ENCODE data around the gene PLD2.
"Not testable (repeated sequence)": the region's sequence is repeated elsewhere in the genome, so short reads cannot be mapped to it uniquely, and the experiment has no call there.

PLD2 gene

DNA sequence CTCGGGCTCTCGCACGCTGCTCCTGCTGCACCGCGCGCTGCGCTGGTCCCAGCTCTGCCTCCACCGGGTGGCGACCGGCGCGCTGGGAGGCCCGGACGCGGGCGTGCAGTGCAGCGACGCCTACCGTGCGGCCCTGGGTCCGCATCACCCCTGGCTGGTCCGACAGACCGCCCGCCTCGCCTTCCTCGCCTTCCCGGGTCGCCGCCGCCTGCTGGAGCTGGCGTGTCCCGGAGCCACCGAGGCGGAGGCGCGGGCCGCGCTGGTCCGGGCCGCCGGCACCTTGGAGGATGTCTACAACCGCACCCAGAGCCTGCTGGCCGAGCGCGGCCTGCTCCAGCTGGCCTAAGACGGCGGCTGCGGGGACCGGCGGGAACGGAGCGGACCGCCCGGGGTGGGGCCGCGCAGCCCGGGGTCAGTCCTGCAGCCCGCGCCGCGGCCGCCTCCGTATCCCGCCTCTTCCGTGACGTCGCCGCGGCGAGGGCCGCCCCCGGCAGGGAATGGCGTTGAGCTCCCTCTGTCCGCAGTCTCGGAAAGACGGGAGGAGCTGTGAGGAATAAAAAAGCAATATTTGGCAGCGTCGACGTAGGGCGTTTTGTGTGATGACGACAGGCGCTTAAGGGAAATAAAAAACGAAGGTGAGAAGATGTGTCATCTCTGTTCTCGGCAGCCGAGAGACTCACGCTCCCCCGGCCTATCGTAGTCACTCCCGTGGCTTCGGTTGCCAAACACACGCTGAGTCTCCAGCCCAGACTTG, 16.8 kb upstream of the PLD2 start:
- DNase-seq: peak; percentile 84

- no peak for DNase-seq
Observed at GRCh38 chr17:4790705-4791088, 16.3 kb upstream of the PLD2 start.

DNA sequence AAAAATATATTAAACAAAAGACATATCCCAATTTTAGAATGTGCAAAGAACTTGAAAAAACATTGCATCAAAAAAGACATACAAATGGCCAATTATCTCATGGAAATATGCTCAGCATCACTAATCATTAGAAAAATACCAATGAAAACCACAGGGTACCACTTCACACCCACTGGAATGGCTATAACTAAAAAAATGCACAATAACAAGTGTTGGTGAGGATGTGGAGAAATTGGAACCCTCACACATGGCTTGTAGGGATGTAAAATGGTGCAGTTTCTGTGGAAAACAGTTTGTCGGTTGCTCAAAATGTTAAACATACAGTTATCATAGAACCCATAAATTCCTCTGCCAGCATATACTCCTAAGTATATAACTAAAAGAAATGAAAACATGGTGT, 11.8 kb upstream of the PLD2 start:
- no peak for DNase-seq

DNA sequence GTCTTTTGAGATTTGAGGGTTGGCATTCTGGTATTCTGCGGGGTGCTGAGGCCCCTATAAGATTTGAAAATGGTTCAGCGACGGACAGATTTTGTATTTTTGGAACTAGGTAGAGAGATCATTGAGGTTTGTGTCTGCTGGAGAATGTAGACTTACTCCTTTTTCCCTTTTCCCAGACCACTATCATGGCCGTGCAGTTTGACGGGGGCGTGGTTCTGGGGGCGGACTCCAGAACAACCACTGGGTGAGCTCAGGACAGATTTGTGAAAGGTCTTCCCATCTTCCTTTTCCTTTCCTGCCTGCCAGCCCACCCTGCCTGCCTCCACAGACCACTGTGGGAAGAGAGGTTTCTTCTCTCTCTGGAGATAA, 10.4 kb upstream of the PLD2 start:
- DNase-seq: no peak

- DNase-seq: no peak
Observed at GRCh38 chr17:4800462-4801196, 6.3 kb upstream of the PLD2 start.

- DNase-seq: no peak
Observed at GRCh38 chr17:4802228-4802627, 4.7 kb upstream of the PLD2 start, which contains the start of gene C17orf114. Gene C17orf114 (minus strand): TSS chr17:4802328.

DNA sequence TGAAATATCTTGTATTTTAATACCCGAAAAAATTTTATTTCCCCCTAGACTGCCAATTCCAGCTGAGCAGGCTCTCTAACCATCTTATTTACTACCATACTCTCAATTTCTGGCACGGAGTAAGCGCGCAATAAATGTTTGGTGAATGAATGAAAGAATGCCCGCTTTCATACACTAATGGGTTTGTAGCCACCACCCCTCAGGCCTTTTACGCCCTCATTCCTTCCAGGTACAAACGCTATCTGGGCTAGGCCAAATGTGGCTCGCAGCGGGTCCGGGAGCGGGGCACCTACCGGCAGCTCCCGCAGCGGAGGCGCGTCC, 536 bp upstream of the PLD2 start:
- DNase-seq: no peak

GRCh38 chr17:4807605-4808377, 839 bp downstream of the PLD2 start:
- no peak for DNase-seq

GRCh38 chr17:4808378-4808767, 1.4 kb downstream of the PLD2 start:
- DNase-seq: no peak

DNA sequence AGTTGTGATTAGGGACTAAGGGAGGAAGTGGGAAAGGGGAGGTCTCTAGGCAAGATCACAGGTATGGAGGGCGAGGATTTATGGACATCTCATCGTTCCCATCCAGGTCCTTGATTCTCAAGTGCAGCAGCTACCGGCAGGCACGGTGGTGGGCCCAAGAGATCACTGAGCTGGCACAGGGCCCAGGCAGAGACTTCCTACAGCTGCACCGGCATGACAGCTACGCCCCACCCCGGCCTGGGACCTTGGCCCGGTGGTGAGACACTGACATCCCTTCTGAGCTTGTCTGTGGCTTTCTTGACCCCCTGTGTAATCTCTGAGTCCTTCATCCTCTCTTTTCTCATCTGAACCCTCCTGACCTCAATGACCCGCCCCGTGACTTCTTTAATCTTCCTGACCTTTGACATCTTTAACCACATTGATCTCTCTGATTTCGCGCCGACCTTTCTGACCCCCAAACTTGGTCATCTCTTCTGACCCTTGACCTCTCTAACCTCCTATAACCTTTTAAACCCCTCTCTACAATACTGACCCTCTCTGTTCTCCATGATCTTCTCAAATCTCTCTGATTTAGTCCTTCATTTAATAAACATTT, 3.8 kb downstream of the PLD2 start:
- no peak for DNase-seq

DNA sequence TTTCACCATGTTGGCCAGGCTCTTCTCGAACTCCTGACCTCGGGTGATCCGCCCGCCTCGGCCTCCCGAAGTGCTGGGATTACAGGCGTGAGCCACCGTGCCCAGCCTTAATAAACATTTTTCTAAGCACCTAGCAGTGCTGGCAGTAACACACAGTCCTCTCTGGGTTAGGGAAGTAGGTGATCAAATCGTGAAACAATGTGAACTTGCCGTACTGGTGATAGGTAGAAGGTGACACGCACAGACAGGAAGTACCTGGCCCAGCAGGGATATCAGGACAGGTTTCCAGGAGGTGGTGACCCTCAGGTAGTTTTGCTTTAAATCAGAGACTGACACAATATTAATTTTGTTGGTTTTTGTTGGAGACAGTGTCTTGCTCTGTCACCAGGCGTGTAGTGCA, 4.5 kb downstream of the PLD2 start:
- DNase-seq: no peak

GRCh38 chr17:4812690-4813089, 5.7 kb downstream of the PLD2 start:
- no peak for DNase-seq

GRCh38 chr17:4815043-4815675, 8.2 kb downstream of the PLD2 start:
- no peak for DNase-seq

DNA sequence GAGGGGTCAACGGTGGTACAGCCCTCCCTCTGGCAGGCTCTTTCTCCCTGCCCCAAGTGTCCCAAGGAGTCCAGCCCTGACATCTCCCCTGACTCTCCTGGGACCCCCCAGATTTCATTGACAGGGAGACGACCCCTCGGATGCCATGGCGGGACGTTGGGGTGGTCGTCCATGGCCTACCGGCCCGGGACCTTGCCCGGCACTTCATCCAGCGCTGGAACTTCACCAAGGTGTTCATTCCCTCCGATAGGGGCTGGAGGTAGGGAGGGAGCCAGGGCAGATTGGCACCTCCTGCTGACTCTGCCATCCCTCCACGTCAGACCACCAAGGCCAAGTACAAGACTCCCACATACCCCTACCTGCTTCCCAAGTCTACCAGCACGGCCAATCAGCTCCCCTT, 9.9 kb downstream of the PLD2 start:
- no peak for DNase-seq

DNA sequence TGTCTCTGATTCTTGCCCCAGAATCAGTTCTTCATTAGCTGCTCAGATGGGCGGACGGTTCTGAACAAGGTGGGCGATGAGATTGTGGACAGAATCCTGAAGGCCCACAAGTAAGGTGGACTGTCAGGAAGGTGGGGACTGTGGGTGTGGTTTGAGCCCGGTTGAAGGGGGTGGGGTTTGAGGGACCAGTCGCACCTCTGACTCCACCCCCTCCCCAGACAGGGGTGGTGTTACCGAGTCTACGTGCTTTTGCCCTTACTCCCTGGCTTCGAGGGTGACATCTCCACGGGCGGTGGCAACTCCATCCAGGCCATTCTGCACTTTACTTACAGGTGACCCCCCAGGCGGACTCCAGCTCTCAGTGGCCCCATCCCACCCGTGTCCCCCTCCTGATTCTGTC, 11.3 kb downstream of the PLD2 start:
- no peak for DNase-seq

GRCh38 chr17:4822835-4823234, 15.9 kb downstream of the PLD2 start:
- no peak for DNase-seq

GRCh38 chr17:4823373-4824089, 16.6 kb downstream of the PLD2 start:
- DNase-seq: no peak

DNA sequence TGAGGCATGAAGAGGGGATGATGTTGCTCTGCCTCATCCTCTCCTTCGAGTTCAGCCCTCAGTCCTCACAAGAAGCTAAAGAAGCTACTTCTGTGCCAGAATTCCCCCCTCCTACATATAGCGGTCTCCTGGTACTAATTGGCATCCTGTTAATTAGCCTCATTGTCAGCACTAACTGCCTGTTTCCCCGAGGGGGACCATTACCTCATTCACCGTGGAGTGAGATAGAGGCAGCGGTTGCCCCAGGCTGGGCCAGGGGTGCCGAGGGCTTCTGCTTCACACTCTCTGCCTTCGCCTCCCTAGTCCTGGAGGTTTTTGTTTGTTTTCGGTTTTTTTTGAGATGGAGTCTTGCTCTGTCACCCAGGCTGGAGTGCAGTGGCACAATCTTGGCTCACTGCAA, 20.4 kb downstream of the PLD2 start:
- no peak for DNase-seq

DNA sequence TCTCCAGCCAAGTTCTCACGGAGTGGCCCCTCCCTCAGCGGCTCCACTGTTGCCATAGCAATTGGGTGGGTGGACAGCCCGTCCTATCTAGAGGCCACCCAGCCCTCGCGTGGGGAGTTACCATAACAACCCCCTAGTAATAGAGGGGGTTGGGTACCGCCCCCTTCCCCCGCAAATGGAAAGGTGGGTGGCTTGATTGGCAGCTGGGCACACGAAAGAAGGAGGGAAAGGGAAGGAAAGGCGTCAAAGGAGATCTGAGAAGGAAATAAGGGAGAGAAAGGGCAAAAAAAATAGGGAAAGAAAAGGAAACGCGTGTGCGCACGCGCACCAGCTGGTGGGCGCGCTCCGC, 25.9 kb downstream of the PLD2 start:
- DNase-seq: not testable (repeated sequence)

DNA sequence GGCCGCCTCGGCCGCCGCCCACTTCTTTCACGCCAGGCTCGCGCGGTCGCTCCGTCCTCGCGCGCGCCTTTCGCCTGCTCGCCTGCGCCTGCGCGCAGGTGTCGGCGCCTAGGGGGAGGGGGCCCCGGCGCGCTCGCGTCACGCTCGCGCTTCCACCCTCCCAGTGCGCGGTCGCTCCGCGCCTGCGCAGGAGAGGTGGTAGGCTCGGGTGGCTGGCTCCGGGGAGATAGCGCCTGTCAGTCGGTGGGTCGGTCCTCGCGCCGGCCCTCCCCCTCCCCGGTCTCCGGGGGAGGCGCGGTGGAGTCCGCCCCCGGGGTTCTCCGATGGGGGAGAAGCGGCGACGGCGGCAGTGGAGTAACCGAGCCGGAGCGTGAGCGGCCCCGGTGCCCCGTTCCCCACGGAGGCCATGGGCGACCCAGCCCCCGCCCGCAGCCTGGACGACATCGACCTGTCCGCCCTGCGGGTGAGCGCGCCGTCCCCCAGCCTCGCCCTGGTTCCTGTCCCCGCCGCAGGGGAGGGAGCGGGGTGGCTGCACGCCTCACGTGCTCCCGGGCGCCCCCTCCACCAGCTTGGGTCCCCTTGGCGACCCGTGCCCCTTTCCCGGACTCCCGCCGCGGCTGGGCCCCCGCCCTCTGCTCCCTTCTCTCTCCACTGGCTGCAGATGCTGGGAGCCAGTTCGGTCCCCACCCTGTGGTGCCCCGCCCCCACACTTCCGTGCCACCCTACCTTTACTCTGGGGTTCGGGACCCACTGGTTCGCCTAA, 26.4 kb downstream of the PLD2 start, which contains the start of gene MINK1:
Gene MINK1 (plus strand): TSS at position 163 of the 763 bp plus-strand sequence. CDS start 244 bp downstream, at position 407.
- peak; percentile 95 for DNase-seq

DNA sequence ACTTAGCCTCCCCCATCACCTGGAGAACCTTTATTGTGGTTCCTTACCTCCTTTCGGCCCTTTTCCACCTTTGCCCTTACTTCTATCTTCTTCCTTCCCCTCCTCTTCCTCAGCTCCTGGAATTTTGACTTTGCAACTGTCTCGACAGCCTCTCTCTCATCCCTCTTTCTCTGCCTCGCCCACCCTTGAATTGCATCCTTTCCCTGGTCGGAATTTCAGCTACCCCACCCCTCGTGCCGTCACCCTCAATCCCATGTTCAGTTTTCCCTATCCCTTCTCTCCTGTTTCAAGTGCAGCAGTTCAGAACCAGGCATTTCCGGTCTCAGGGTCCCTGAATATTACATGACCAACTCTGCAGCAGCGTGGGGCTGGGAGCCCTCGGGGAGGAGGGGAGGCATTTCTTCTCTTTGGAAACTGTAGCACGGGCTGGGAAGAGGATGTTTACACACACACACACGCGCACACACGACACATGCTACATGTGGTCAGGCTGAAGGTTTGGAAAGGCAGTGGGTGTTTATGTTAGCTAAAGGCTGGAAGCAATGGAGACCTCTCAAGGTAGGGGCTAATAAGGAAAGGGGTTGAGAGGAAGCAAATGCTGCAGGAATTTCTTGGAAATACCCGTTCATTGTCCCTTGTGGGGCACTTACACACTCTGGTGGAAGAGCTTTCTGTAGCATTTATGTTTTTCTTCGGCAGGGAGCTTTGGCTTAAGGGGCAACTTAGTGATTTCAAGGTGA, 27.2 kb downstream of the PLD2 start:
- no peak for DNase-seq
